PC-3 (cell line): ENCODE data around the gene RBFOX2.

ENCODE experiments used
- EZH2phosphoT487 ChIP-seq: fragments of 300-600 bp; sonication (generic); IDR thresholded peaks from 2 replicates; pipeline ENCODE4 v1.6.1; 2018; ENCODE audit warnings: mild to moderate bottlenecking, antibody characterized with exemption, low read length, borderline replicate concordance
- TF ChIP-seq, protein P1 (sequence below): fragments of 300-600 bp; sonication (generic); conservative IDR thresholded peaks from 2 replicates; pipeline ENCODE4 v1.5.1; 2017; ENCODE audit warnings: antibody characterized with exemption, low read depth, mild to moderate bottlenecking, low read length

DNA sequence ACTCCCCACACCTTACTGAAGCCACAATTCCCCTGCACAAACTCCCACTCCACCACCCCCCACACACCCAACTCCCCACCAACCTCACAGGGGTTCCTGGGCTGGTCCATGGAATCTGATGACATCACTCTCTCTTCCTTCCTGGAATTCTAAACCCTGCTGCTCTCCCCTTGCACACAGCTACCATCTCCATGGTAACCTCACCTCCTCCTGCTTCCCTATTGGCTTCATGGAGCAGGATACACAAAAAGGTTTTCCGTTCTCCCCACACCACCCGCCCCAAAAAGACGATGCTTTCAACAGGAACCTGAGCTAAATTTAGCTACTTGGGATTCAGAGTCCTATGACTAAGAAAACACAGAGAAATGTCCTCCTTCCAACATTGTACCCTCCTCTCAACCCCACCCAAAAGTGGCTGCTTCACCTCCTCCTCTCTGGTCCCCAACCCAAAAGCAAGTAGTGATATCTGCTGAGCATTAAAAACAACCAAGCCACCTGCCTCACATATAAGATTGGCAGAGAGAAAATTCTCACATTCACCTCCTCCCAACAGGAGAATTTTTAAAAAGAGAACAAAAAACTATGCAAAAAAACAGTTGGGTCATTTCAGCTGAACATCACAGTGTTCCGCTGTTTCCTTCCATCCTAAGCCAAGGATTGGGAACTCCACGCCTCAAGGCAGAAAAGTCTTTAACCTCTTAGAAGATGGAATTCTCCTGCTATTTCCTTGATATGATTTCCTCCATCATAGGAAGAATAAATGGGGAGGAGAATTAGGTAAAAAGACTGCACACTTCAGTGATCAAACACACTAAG is 66.9 kb downstream of the RBFOX2 start:
- TF ChIP-seq, protein P1, sequence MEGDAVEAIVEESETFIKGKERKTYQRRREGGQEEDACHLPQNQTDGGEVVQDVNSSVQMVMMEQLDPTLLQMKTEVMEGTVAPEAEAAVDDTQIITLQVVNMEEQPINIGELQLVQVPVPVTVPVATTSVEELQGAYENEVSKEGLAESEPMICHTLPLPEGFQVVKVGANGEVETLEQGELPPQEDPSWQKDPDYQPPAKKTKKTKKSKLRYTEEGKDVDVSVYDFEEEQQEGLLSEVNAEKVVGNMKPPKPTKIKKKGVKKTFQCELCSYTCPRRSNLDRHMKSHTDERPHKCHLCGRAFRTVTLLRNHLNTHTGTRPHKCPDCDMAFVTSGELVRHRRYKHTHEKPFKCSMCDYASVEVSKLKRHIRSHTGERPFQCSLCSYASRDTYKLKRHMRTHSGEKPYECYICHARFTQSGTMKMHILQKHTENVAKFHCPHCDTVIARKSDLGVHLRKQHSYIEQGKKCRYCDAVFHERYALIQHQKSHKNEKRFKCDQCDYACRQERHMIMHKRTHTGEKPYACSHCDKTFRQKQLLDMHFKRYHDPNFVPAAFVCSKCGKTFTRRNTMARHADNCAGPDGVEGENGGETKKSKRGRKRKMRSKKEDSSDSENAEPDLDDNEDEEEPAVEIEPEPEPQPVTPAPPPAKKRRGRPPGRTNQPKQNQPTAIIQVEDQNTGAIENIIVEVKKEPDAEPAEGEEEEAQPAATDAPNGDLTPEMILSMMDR: no peak
- no peak for TF ChIP-seq EZH2phosphoT487
